Peyer's patch (tissue), 4 donors: ENCODE data around the gene SYNDIG1.

Source experiments
- CTCF ChIP-seq, 6 experiments: fragments of 450-650 bp in 4 of 6; fragments of 200-600 bp in 2 of 6; sonication (generic) in 1 of 6; IDR thresholded peaks; one replicate each; pipeline ENCODE4 v1.5.1; 2017 to 2019; ENCODE audit warnings: antibody characterized with exemption in 6 of 6, mild to moderate bottlenecking in 3 of 6, moderate library complexity in 1 of 6
- POLR2A ChIP-seq, 2 donors: fragments of 450-650 bp; IDR thresholded peaks; one replicate each; pipeline ENCODE4 v1.5.1; 2017; ENCODE audit warnings: antibody characterized with exemption in 2 of 2, mild to moderate bottlenecking in 2 of 2, moderate library complexity in 2 of 2

GRCh38 chr20:24544371-24544770 lies 74.9 kb downstream of the SYNDIG1 start:
- TF ChIP-seq CTCF (IDR thresholded peaks at IDR 0.05) (no peak), POLR2A (IDR thresholded peaks at IDR 0.05) (no peak)
